Astrocyte of the spinal cord (primary cell): ENCODE data around the gene LRRC42.

Source experiments
- DNase-seq: peaks from one replicate; pipeline ENCODE4 v3.0.0; 2011; ENCODE audit warnings: low read depth, low spot score
- H3K4me3 ChIP-seq: 2 replicates; pipeline ENCODE4 v1.5.1; 2011; ENCODE audit warnings: low read depth, mild to moderate bottlenecking, low read length, moderate library complexity
- CTCF ChIP-seq: IDR thresholded peaks from 2 replicates; pipeline ENCODE4 v1.5.1; 2012; ENCODE audit warnings: low read depth, mild to moderate bottlenecking, low read length, inconsistent platforms
- in situ Hi-C: cut with HindIII; loops from 2 replicates; pipeline ENCODE4 v1.10.0; 2017; ENCODE audit warnings: low sequenced_read_pairs

LRRC42 gene

GRCh38 chr1:53938136-53938830 is 7.9 kb upstream of the LRRC42 start:
- no peak overlapping the region for H3K4me3 ChIP-seq
- DNase-seq, result peak; percentile 73
- in situ Hi-C loops, result no loop called here
- no peak for TF ChIP-seq CTCF

GRCh38 chr1:53942127-53942957 is 3.8 kb upstream of the LRRC42 start:
- H3K4me3 ChIP-seq, result no peak overlapping the region
- no peak for DNase-seq
- in situ Hi-C loops, result no loop called here
- TF ChIP-seq CTCF, result no peak

- no peak for DNase-seq
- TF ChIP-seq CTCF, result no peak
- in situ Hi-C loops, result no loop called here
- no peak overlapping the region for H3K4me3 ChIP-seq
Measured at GRCh38 chr1:53943090-53943489, 3.1 kb upstream of the LRRC42 start.

GRCh38 chr1:53943490-53944043 is 2.6 kb upstream of the LRRC42 start:
- in situ Hi-C loops, result no loop called here
- H3K4me3 ChIP-seq, result no peak overlapping the region
- no peak for DNase-seq
- no peak for TF ChIP-seq CTCF

- in situ Hi-C loops, result no loop called here
- no peak for TF ChIP-seq CTCF
- peak; percentile 19 for DNase-seq
- peak overlapping the region; percentile 77 for H3K4me3 ChIP-seq
Measured at GRCh38 chr1:53944469-53945182, 1.5 kb upstream of the LRRC42 start.

GRCh38 chr1:53945183-53945432 is 1.0 kb upstream of the LRRC42 start:
- no peak for TF ChIP-seq CTCF
- peak overlapping the region; percentile 77 for H3K4me3 ChIP-seq
- in situ Hi-C loops, result no loop called here
- DNase-seq, result no peak
